Prostate gland (tissue), 2 donors: Measurements from ENCODE around the gene XXYLT1.

ENCODE experiments used
- POLR2A ChIP-seq: fragments of 450-650 bp; IDR thresholded peaks from one replicate; pipeline ENCODE4 v1.6.1; 2016; ENCODE audit warnings: antibody characterized with exemption, mild to moderate bottlenecking
- POLR2AphosphoS5 ChIP-seq: sonication (generic); formaldehyde crosslinking; IDR thresholded peaks from one replicate; pipeline ENCODE4 v1.6.1; 2017; ENCODE audit warnings: antibody characterized with exemption
- TF ChIP-seq, protein P1 (sequence below), 4 experiments: fragments of 200-600 bp in 2 of 4; fragments of 450-650 bp in 2 of 4; sonication (generic) in 2 of 4; IDR thresholded peaks; 1 replicate in 3 of 4; 2 replicates in 1 of 4; pipeline ENCODE4 v1.5.1; 2016 to 2019; ENCODE audit warnings: antibody characterized with exemption in 4 of 4, mild to moderate bottlenecking in 2 of 4, moderate library complexity in 2 of 4

DNA sequence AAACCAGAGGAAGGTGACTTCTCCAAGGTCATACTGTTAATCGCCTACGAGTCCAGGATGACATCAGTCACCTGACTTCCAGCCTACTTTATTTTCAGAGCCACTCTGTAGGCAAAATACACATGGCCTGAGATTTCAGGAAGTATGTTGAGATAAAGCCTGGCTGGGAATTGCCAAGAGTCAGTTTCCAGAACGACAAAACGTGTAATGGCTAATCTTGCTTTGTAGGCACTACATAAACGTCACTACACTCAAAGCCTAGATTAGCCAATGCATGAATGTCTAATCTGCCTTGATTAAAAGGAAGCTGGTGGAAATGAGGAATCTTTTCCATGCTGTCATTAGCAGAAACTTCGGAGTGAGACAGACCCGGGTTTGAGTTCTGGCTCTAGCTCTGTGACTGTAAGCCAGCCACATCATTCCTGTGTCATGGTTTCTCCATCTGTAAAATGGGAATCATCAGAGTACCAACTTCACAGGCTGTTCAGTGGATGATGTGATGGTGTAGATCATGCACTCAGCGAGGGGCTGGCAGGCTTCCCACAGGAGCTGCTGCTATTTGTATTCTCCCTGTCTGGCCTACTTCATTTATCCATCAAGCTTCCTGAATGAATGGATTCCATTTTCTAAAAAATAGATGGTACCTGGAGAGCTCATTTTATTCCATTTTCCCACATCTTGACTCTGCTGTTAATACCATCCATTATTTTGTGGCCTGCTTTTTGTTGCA lies 241.9 kb downstream of the XXYLT1 start:
- TF ChIP-seq, protein P1, sequence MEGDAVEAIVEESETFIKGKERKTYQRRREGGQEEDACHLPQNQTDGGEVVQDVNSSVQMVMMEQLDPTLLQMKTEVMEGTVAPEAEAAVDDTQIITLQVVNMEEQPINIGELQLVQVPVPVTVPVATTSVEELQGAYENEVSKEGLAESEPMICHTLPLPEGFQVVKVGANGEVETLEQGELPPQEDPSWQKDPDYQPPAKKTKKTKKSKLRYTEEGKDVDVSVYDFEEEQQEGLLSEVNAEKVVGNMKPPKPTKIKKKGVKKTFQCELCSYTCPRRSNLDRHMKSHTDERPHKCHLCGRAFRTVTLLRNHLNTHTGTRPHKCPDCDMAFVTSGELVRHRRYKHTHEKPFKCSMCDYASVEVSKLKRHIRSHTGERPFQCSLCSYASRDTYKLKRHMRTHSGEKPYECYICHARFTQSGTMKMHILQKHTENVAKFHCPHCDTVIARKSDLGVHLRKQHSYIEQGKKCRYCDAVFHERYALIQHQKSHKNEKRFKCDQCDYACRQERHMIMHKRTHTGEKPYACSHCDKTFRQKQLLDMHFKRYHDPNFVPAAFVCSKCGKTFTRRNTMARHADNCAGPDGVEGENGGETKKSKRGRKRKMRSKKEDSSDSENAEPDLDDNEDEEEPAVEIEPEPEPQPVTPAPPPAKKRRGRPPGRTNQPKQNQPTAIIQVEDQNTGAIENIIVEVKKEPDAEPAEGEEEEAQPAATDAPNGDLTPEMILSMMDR (IDR thresholded peaks at IDR 0.05), result no peak
- no peak for TF ChIP-seq POLR2AphosphoS5
- no peak for TF ChIP-seq POLR2A
